NCI-H69 (cell line): ENCODE data around the gene CTDP1.
"Not testable (repeated sequence)": the region's sequence is repeated elsewhere in the genome, so short reads cannot be mapped to it uniquely, and the experiment has no call there.

ENCODE experiments used
- DNase-seq: peaks from one replicate; lab custom pipeline; 2025; lab: John Stamatoyannopoulos, UW

CTDP1 gene

GRCh38 chr18:79681484-79682387, 2.1 kb downstream of the CTDP1 start:
- DNase-seq = no peak

DNA sequence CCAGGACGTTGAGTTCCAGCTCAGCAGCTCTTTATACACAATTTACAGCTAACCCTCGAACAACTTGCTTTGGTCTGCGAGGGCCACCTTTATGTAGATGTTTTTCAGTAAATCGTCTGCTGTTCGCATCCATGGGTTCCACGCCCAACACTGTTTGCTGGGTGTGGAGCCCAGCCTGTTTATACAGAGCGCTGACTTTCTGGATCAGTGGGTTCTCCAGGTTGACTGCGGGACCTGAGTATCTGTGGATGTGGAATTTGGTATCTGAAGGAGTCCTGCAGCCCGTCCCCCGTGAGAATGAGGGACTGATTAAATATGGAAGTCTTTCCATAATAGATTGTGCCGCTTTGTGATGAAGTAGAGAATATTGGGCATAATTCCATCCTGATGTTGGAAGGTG, 2.9 kb downstream of the CTDP1 start:
- no peak for DNase-seq

DNA sequence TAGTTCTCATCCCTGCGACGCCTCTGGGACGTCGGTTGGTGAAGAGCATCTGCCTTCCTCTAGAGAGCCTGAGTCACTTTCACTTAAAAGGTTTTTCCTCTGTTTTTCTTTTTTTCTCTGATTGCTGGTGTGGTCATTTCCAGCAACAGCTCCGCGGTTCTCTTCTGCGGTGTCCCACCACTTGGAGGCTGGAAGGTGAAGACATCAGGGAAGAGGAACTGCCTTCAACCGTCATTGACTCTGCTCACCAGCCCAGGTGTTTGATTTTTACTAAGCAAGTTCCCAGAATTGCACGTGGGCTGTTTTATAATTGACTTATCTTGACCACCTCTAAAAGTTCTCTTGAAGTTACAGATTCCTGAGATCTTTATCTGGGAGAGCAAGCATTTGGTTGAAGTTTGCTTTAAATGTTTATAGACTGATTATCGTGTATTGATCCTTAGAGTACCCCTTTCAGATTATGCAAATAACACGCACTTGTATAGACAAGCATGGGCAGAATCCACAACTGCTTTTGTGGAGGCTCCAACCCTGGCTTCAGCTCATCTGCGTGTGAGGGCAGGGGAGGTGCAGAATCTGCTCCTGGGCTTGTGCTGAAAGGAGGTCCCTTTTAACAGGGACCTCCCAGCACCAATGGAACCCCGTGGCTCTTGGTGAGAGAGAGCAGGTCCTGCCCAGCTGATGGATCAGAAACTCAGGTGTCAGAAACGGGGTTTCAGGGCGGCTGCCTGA, 3.5 kb downstream of the CTDP1 start:
- DNase-seq = no peak

GRCh38 chr18:79683626-79684282, 4.2 kb downstream of the CTDP1 start:
- DNase-seq = no peak

DNA sequence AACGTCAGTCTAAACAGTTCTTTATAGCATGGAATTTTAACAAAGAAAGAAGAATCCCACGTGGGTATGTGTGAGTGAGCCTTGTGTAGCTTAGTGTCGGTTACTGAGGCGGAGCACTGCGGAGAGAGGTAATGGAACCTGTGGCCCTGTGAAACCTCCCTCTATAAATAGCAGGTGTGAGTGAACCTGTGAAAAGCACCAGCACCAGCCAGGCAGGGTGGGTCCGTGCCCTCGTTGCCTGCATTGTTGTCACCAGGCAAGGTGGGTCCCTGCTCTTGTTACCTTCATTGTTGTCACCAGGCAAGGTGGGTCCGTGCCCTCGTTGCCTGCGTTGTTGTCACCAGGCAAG, 4.7 kb downstream of the CTDP1 start:
- DNase-seq = no peak

GRCh38 chr18:79684787-79685186, 5.2 kb downstream of the CTDP1 start:
- DNase-seq = no peak

DNA sequence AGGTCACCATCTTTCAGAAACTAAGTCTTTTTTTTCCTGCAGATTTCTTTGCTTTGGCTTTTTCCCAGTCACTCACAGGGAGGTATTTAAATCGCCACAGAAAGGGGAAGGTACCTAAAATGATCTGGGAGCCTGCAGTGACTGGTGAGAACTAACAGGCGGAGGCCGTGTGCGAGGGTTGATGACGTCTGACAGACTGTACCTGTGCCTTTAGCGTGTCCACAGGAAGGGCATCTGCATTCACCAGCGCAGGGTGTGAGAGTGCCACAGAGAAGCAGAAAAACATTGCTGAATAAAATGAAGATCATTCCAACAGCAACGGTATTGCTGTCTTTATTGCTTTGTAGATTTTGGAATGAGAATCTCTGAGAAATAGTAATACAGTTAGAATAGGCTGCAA, 5.7 kb downstream of the CTDP1 start:
- DNase-seq = no peak

- no peak for DNase-seq
Observed at GRCh38 chr18:79685971-79686370, 6.4 kb downstream of the CTDP1 start.

DNA sequence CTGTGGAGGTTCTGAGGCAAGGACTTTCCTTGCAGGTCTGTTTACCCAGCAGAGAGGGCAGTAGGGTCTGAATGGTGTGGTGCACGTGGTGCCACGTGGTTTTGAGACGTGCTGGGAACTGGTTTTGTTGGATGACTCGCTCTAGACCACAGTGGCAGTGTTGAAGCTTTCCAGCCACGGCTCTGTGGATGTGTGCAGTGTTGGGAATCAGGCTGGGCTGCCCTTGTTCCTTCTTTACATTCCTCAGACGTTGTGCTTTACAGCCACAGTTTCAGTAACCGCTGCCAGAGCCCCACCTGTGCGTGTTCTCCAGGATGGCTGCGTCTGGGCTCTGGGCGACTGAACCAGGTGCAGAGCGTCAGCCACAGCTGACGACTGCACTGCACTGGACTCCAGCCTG, 8.2 kb downstream of the CTDP1 start:
- DNase-seq = no peak

- DNase-seq = no peak
Observed at GRCh38 chr18:79690071-79690470, 10.5 kb downstream of the CTDP1 start.

GRCh38 chr18:79690586-79691482, 11.2 kb downstream of the CTDP1 start:
- peak; percentile 77 for DNase-seq

DNA sequence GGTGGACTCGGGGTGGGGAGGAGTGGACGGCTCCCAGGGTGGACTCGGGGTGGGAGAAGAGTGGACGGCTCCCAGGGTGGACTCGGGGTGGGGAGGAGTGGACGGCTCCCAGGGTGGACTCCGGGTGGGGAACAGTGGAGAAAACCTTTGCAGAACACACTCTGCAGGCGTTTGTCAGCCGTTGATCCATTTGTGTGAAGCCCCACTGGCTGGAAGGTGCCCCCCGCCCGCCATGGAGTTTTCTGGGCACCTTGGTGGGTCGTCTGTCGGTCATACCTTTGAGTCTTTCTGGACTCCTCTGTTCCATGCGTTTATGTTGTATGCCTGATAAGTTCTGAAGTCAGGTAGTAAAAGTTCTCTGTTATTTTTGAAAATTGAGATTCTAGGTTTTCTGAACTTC, 12.5 kb downstream of the CTDP1 start:
- no peak for DNase-seq

- no peak for DNase-seq
Observed at GRCh38 chr18:79692886-79693285, 13.3 kb downstream of the CTDP1 start.

- DNase-seq = peak; percentile 85
Observed at GRCh38 chr18:79693561-79694205, 14.1 kb downstream of the CTDP1 start.

DNA sequence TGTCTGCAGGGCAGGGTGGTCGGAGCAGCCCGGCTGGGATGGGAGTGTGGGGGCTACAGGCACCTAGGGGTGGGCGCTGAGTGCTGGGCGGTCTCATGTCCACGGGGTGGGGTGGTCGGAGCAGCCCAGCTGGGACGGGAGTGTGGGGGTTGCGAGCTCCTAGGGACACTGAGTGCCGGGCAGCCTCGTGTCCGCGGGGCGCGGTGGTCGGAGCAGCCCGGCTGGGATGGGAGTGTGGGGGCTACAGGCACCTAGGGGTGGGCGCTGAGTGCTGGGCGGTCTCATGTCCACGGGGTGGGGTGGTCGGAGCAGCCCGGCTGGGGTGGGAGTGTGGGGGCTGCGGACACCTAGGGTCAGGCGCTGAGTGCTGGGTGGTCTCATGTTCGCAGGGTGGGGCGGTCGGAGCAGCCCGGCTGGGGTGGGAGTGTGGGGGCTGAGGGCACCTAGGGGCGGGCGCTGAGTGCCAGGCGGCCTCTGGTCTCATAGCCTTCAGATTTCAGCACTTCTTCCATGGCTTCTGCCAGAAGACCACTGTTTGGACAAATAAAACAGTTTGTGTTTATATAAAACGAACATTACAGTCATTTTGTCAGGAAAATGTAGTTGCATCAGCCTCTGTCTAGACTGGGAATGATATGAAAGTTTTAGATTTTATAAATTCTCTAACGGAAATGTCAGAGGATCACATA, 14.7 kb downstream of the CTDP1 start:
- not testable (repeated sequence) for DNase-seq

GRCh38 chr18:79694895-79695213, 15.3 kb downstream of the CTDP1 start:
- no peak for DNase-seq

DNA sequence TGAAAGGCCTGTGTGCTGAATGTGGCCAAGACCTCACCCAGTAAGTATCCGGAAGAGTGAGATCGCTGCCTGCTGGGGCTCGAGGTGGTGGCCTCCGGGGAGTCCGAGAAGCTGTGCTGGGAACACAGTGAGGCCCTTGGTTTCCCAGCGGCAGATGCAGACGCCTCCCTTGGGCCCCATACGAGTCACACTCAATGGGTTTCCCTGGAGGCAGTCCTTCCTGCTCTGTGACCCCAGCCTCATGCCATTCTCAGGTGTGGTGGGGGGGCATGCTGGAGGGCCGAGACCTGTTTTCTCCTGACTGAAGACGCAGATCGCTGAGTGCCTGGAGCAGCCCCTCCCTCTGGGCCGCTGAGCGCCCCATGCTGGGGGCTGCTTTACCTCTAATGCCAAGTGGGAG, 15.7 kb downstream of the CTDP1 start:
- peak; percentile 26 for DNase-seq

DNA sequence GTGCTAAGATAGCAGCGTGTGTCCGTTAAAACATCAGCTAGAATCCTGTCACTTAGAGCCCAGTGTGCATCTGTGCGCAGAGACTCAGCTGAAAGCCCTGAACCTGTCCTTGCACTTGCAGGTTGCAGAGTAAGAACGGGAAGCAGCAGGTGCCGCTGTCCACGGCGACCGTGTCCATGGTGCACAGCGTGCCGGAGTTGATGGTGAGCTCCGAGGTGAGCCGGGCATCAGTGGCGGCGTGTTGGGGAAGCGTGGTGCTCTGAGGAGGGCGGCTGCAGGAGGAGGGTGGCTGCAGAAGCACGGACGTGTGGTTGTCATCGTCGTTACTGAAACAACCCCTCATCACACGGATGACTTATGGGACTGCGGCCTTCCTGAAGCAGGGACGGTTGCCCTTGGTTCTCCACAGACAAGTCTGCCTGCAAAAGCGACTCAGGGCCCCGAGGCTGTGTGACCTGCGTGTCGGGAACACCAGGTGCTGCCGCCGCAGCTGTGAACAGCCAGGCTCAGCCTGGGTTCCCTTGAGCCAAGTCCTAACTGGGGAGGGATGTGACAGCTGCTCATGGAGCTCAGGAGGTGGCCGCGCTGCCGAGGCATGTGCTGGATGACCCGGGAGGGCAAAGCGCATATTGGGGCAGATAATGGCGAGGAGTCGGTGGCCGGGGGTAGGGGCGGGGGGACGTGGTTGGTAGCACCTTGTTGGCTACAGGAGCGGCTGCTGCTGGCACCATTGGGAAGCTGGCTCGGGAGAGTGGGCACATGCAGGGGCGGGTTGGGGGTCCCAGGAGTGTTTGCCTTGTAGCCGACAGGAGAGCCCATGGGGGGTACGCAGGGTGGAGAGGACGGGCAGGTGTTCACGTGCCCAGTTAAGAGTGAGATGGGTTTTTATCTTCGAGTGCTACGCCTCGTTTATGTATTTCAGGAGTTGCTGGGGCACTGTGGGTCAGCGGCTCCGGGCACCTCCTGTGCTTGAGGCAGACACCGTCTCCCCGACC, 16.6 kb downstream of the CTDP1 start:
- no peak for DNase-seq

DNA sequence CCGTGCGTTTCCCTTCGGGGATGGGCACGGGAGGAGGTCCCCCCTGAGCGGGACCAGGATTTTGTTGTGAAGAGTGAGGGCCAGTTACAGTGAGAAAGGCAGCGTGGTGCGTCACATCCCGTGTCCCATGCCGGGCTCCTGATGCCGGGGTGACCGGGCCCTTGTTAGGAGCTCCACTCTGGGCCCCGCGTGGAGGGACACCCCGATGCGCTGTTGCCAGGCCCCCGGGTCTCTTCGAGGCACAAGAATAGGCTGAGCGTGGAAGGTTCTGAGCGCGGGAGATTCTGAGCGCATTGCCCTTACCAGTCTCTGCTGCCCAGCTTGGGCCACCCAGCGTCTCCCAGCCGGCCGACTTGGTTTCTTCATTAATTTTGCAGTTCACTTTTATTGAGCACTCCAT, 17.6 kb downstream of the CTDP1 start:
- no peak for DNase-seq

DNA sequence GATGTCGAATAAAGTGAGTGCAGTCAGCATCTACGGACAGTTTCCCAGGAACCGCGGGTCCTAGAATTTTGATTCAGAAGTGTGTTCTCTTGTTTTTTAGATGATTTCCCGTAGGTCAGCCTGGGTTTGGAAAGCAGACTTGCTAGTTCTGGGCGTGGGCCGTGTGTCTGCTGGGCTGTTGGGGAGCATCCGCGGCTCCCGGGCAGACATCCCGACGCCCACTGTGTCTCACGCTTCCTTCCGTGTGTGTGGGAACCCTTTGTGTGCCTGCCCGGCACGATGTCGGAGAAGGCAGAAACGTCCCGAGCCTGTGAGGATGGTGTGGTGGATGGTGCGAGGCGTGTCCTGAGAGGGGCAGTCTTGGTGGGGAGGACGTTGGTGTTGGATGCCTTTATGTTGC, 18.4 kb downstream of the CTDP1 start:
- no peak for DNase-seq
